H1 (cell line): ENCODE results near the gene NAV3. TPM values are rescaled to one million over a fixed set of nuclear protein-coding genes. Genes with fewer than 3 reads are reported as not detected.

Experiments
- CTCF ChIA-PET: fragments of 300-600 bp; sonication (Branson Sonifier 250); formaldehyde crosslinking; loops from one replicate; lab custom pipeline; 2021; ENCODE audit not compliant: partially characterized antibody; lab: Charles Lee
- POLR2A ChIA-PET: fragments of 300-600 bp; sonication (Branson Sonifier 250); formaldehyde crosslinking; loops from one replicate; lab custom pipeline; 2021; ENCODE audit warnings: inconsistent platforms; ENCODE audit not compliant: partially characterized antibody; lab: Charles Lee
- DNase-seq, 2 experiments: peaks; one replicate each; pipeline versions ENCODE4 v3.0.0 to v3.0.0-alpha.2; 2010 to 2022; ENCODE audit warnings: low spot score in 2 of 2, low read depth in 1 of 2, mixed read lengths in 1 of 2
- FAIRE-seq: peaks from 2 replicates; lab custom pipeline; 2011; peaks lifted over from hg19 to GRCh38; lab: Jason Lieb, UNC
- H2AFZ ChIP-seq: 2 replicates; pipeline ENCODE4 v1.8.1; 2012; ENCODE audit warnings: low read length, inconsistent platforms
- H2AK5ac ChIP-seq: 2 replicates; pipeline ENCODE4 v1.6.1; 2013; ENCODE audit warnings: low read depth, low read length
- H2BK120ac ChIP-seq: replicated peaks from 2 replicates; pipeline ENCODE3; 2013; ENCODE audit warnings: low read depth, low read length, inconsistent platforms
- H2BK12ac ChIP-seq: 2 replicates; pipeline ENCODE4 v1.6.1; 2013; ENCODE audit warnings: low read depth, low read length
- H2BK15ac ChIP-seq: 2 replicates; pipeline ENCODE4 v1.6.1; 2013; ENCODE audit warnings: low read length
- H2BK20ac ChIP-seq: 2 replicates; pipeline ENCODE4 v1.6.1; 2013; ENCODE audit warnings: low read length
- H2BK5ac ChIP-seq: 2 replicates; pipeline ENCODE4 v1.6.1; 2013; ENCODE audit warnings: low read depth, low read length
- H3K14ac ChIP-seq: 2 replicates; pipeline ENCODE4 v1.6.1; 2013; ENCODE audit warnings: inconsistent platforms; ENCODE audit not compliant: insufficient read length
- H3K18ac ChIP-seq: 2 replicates; pipeline ENCODE4 v1.6.1; 2013; ENCODE audit warnings: low read length; ENCODE audit errors: extremely low read depth
- H3K23ac ChIP-seq: 2 replicates; pipeline ENCODE4 v1.6.1; 2013; ENCODE audit warnings: inconsistent platforms; ENCODE audit not compliant: insufficient read length
- H3K23me2 ChIP-seq: 2 replicates; pipeline ENCODE4 v1.6.1; 2013; ENCODE audit warnings: low read depth, low read length
- H3K27ac ChIP-seq: 2 replicates; pipeline ENCODE4 v1.6.1; 2011; ENCODE audit warnings: low read depth, low read length, inconsistent platforms
- H3K27me3 ChIP-seq, 4 experiments: replicated peaks in 1 of 4; 1 replicate in 1 of 4; 2 replicates in 3 of 4; pipeline versions ENCODE4 v1.6.1 to v1.8.1; 2011 to 2013; ENCODE audit warnings: low read length in 3 of 4, mild to moderate bottlenecking in 3 of 4, inconsistent platforms in 2 of 4, mixed read lengths in 2 of 4, moderate library complexity in 1 of 4; ENCODE audit not compliant: control insufficient read depth in 3 of 4, insufficient read depth in 3 of 4; ENCODE audit errors: extremely low read depth in 1 of 4
- H3K36me3 ChIP-seq, 4 experiments: 2 replicates each; pipeline versions ENCODE4 v1.6.1 to v1.8.1; 2011 to 2013; ENCODE audit warnings: mild to moderate bottlenecking in 4 of 4, low read length in 3 of 4, moderate library complexity in 2 of 4, control low read depth in 1 of 4, inconsistent platforms in 1 of 4; ENCODE audit not compliant: insufficient read depth in 4 of 4, control insufficient read depth in 2 of 4
- H3K4ac ChIP-seq: replicated peaks from 2 replicates; pipeline ENCODE3; 2013; ENCODE audit warnings: low read length, low read depth, mixed read lengths, inconsistent platforms; ENCODE audit not compliant: insufficient read length
- H3K4me1 ChIP-seq, 4 experiments: replicated peaks in 1 of 4; 1 replicate in 1 of 4; 2 replicates in 3 of 4; pipeline versions ENCODE4 v1.6.1 to v1.8.1; 2011 to 2013; ENCODE audit warnings: low read length in 3 of 4, inconsistent platforms in 2 of 4, mixed read lengths in 1 of 4; ENCODE audit not compliant: insufficient read depth in 4 of 4, control insufficient read depth in 3 of 4
- H3K4me2 ChIP-seq, 2 experiments: 2 replicates each; pipeline versions ENCODE4 v1.6.1 to v1.8.1; 2011 to 2013; ENCODE audit warnings: low read depth in 2 of 2, low read length in 2 of 2, control low read depth in 1 of 2, inconsistent platforms in 1 of 2, mild to moderate bottlenecking in 1 of 2; ENCODE audit not compliant: insufficient read depth in 1 of 2
- H3K4me3 ChIP-seq, 4 experiments: fragments of 200-600, 300-600 bp in 1 of 4; sonication (generic), shearing (Covaris generic), sonication (Bioruptor Twin) in 1 of 4; 2 replicates each; pipeline versions ENCODE4 v1.5.1 to v1.8.1; 2011 to 2016; ENCODE audit warnings: low read length in 4 of 4, low read depth in 3 of 4, control low read depth in 2 of 4, inconsistent platforms in 2 of 4, mild to moderate bottlenecking in 2 of 4, mixed read lengths in 1 of 4, moderate library complexity in 1 of 4; ENCODE audit not compliant: insufficient read depth in 2 of 4; ENCODE audit errors: extremely low read depth in 1 of 4
- H3K56ac ChIP-seq: replicated peaks from 2 replicates; pipeline ENCODE3; 2013; ENCODE audit warnings: low read depth, mild to moderate bottlenecking, mixed read lengths, low read length, inconsistent platforms; ENCODE audit not compliant: insufficient read length
- H3K79me1 ChIP-seq: 2 replicates; pipeline ENCODE4 v1.6.1; 2013; ENCODE audit warnings: low read depth, low read length, control low read depth
- H3K79me2 ChIP-seq, 2 experiments: 2 replicates each; pipeline versions ENCODE4 v1.6.1 to v1.8.1; 2012 to 2013; ENCODE audit warnings: low read length in 2 of 2, mild to moderate bottlenecking in 2 of 2, inconsistent platforms in 1 of 2; ENCODE audit not compliant: insufficient read depth in 2 of 2, control insufficient read depth in 1 of 2
- H3K9ac ChIP-seq, 4 experiments: replicated peaks in 1 of 4; 1 replicate in 1 of 4; 2 replicates in 3 of 4; pipeline versions ENCODE4 v1.6.1 to v1.8.1; 2011 to 2013; ENCODE audit warnings: low read depth in 3 of 4, low read length in 3 of 4, control low read depth in 2 of 4, mild to moderate bottlenecking in 2 of 4, moderate library complexity in 2 of 4, inconsistent platforms in 1 of 4; ENCODE audit errors: extremely low read depth in 1 of 4
- H3K9me3 ChIP-seq, 2 experiments: 2 replicates each; pipeline versions ENCODE4 v1.6.1 to v1.8.1; 2012 to 2013; ENCODE audit warnings: mild to moderate bottlenecking in 2 of 2, moderate library complexity in 2 of 2, control low read depth in 1 of 2, inconsistent platforms in 1 of 2, low read depth in 1 of 2, low read length in 1 of 2, mixed read lengths in 1 of 2; ENCODE audit not compliant: insufficient read depth in 2 of 2
- H4K20me1 ChIP-seq, 2 experiments: replicated peaks in 1 of 2; 2 replicates each; pipeline versions ENCODE3 to v1.8.1; 2011 to 2013; ENCODE audit warnings: inconsistent platforms in 2 of 2, low read length in 2 of 2, mild to moderate bottlenecking in 1 of 2; ENCODE audit not compliant: insufficient read depth in 2 of 2, control insufficient read depth in 1 of 2
- H4K5ac ChIP-seq: 2 replicates; pipeline ENCODE4 v1.6.1; 2013; ENCODE audit warnings: low read length, low read depth, mixed read lengths, inconsistent platforms; ENCODE audit not compliant: insufficient read length
- H4K8ac ChIP-seq: 2 replicates; pipeline ENCODE4 v1.8.0; 2013; ENCODE audit warnings: mild to moderate bottlenecking, moderate library complexity, low read length, inconsistent platforms; ENCODE audit not compliant: insufficient read depth; ENCODE audit errors: extremely low read depth
- H4K91ac ChIP-seq: replicated peaks from 2 replicates; pipeline ENCODE3; 2013; ENCODE audit warnings: low read length, mixed read lengths, inconsistent platforms; ENCODE audit not compliant: insufficient read length
- JUND ChIP-seq: IDR thresholded peaks from 2 replicates; pipeline ENCODE4 v1.6.1; 2011; ENCODE audit warnings: mild to moderate bottlenecking, improper control_type of control experiment, low read length
- POU5F1 ChIP-seq: IDR thresholded peaks from 2 replicates; pipeline ENCODE4 v1.6.1; 2011; ENCODE audit warnings: low read depth, mild to moderate bottlenecking, low read length, moderate library complexity
- RFX5 ChIP-seq: IDR thresholded peaks from 2 replicates; pipeline ENCODE4 v1.6.1; 2011; ENCODE audit warnings: low read depth, low read length, improper control_type of control experiment, borderline replicate concordance
- TAF7 ChIP-seq: optimal IDR thresholded peaks from 2 replicates; pipeline ENCODE3; 2011; ENCODE audit warnings: low read depth, mild to moderate bottlenecking, inconsistent platforms, low read length, moderate library complexity, borderline replicate concordance
- TBP ChIP-seq: IDR thresholded peaks from 2 replicates; pipeline ENCODE4 v1.6.1; 2011; ENCODE audit warnings: low read depth, low read length, improper control_type of control experiment
- WGBS, 2 experiments: shearing (Covaris generic) in 1 of 2; methylation state at CpG; one replicate each; pipeline versions ENCODE4 v1.1.6 to v1.1.7; 2013 to 2015; ENCODE audit warnings: low lambda C conversion rate in 2 of 2, mixed read lengths in 2 of 2, inconsistent platforms in 1 of 2, low coverage in 1 of 2, missing lambda C conversion rate in 1 of 2; ENCODE audit not compliant: insufficient replicate concordance in 2 of 2, insufficient coverage in 1 of 2, insufficient read length in 1 of 2; ENCODE audit errors: extremely low coverage in 1 of 2, missing lambda C conversion rate in 1 of 2; 5-methylcytosine and 5-hydroxymethylcytosine counted together
- polyA plus RNA-seq, 7 experiments: library from polyadenylated mRNA; depleted of rRNA in 3 of 7; stranded (reverse) in 5 of 7; unstranded in 2 of 7; fragments of >200 nt in 5 of 7; fragments of 200-250 nt in 2 of 7; gene quantifications; 1 replicate in 5 of 7; 2 replicates in 1 of 7; 4 replicates in 1 of 7; pipeline versions ENCODE4 v1.2.1 to v1.2.3, GENCODE V29; 2011 to 2013; ENCODE audit warnings: missing spikeins in 2 of 7, mixed read lengths in 2 of 7
- total RNA-seq: library from RNA; stranded (reverse); fragmentation: NEBNext Ultra II Directional; extraction: Animal tissue kit (Norgen Biotek cat#: 25700); gene quantifications from 2 replicates; pipeline ENCODE4 v1.2.1, GENCODE V29; 2021

NAV3 gene
- total and polyA plus RNA-seq, 2 of the 8 experiments (the other 6 are each of a cell fraction or from before 2014, with no cell fraction given), result 0.47 to 5.0 TPM

GRCh38 chr12:77855548-77855947 is 24.9 kb downstream of the NAV3 start:
- Histone ChIP-seq H3K36me3 (no peaks in the 10 kb centered on the region), H2BK20ac (no peak overlapping the region), H2AFZ (no peak overlapping the region), H2BK15ac (no peak overlapping the region), H3K4ac (no peak overlapping the region), H2BK5ac (no peak overlapping the region), H3K4me1 (no peaks in the 10 kb centered on the region), H3K14ac (no peak overlapping the region), H3K4me2 (no peak overlapping the region), H3K9ac (no peak overlapping the region), H3K4me3 (no peak overlapping the region), H3K23ac (no peak overlapping the region), H4K8ac (no peak overlapping the region), H3K56ac (no peak overlapping the region), H2BK12ac (no peak overlapping the region), H2AK5ac (no peak overlapping the region), H3K27me3 (peaks cover 0 to 1% (median 0%) of the 10 kb centered on the region in 4 experiments; a peak in 1 of 7 replicates), H3K27ac (no peak overlapping the region), H3K23me2 (no peaks in the 10 kb centered on the region), H4K20me1 (no peaks in the 10 kb centered on the region), H3K79me1 (no peaks in the 10 kb centered on the region), H4K91ac (no peak overlapping the region), H3K18ac (no peak overlapping the region), H2BK120ac (no peak overlapping the region), H3K9me3 (no peaks in the 10 kb centered on the region; a peak in 1 of 4 replicates), H3K79me2 (no peaks in the 10 kb centered on the region), H4K5ac (no peak overlapping the region)
- no peak for DNase-seq
- FAIRE-seq, result no peak
- CTCF ChIA-PET, result interaction anchor here (1.1 to 1.8 kb wide), 2 partner anchors 12 to 69 kb away, joined by 3 to 4 read pairs; no protein-coding TSS in a partner anchor
- POLR2A ChIA-PET, result no interaction called here
- TF ChIP-seq RFX5 (no peak), TAF7 (no peak), POU5F1 (no peak), JUND (no peak), TBP (no peak)
- 90% methylated on average over 5 of the region's 5 CpGs; no CpG with 5 or more reads in 1 of the 2 experiments for WGBS, 2 experiments
